Measurements from ENCODE around the gene VAV2. TPM values are rescaled to one million over a fixed set of nuclear protein-coding genes. Genes with fewer than 3 reads are reported as not detected.

The VAV2 gene
- total RNA-seq, 4 donors from 2014 or later: 15.0 to 25.7 (median 20.5) TPM

- Histone ChIP-seq H3K4me1 (peaks cover 15 to 16% of the 10 kb centered on the region in 2 donors), H3K27ac (no peak overlapping the region), H3K9me3 (no peaks in the 10 kb centered on the region), H3K4me3 (replicated peaks in 1 of 3) (no peak overlapping the region), H3K36me3 (no peaks in the 10 kb centered on the region), H3K27me3 (no peaks in the 10 kb centered on the region)
- intact Hi-C loops (cut with DNase I): no loop called here
- TF ChIP-seq POLR2A (IDR thresholded peaks at IDR 0.05) (no peak), CTCF (IDR thresholded peaks at IDR 0.05) (no peak)
- WGBS, 2 donors: 88 to 91% methylated on average over 16 to 18 of the region's 21 CpGs
- no peak for DNase-seq
These were observed 258.2 kb downstream of the VAV2 start for GRCh38 chr9:133733796-133734533.

GRCh38 chr9:133733421-133733795, 258.7 kb downstream of the VAV2 start:
- no peak for DNase-seq
- peaks cover 15 to 16% of the 10 kb centered on the region in 2 donors for H3K4me1 ChIP-seq
- H3K27me3 ChIP-seq: no peaks in the 10 kb centered on the region
- H3K27ac ChIP-seq: no peak overlapping the region
- intact Hi-C loops (cut with DNase I): no loop called here
- H3K36me3 ChIP-seq: no peaks in the 10 kb centered on the region
- TF ChIP-seq CTCF (IDR thresholded peaks at IDR 0.05) (no peak), POLR2A (IDR thresholded peaks at IDR 0.05) (no peak)
- no peak overlapping the region for H3K4me3 ChIP-seq (replicated peaks in 1 of 3)
- H3K9me3 ChIP-seq: no peaks in the 10 kb centered on the region
- 89% methylated on average over 4 of the region's 4 CpGs for WGBS, 2 donors

GRCh38 chr9:133732639-133733408, 259.3 kb downstream of the VAV2 start:
- H3K27me3 ChIP-seq: no peaks in the 10 kb centered on the region
- TF ChIP-seq CTCF (IDR thresholded peaks at IDR 0.05) (no peak), POLR2A (IDR thresholded peaks at IDR 0.05) (no peak)
- 80% methylated on average over 10 of the region's 10 CpGs for WGBS, 2 donors
- no peak overlapping the region for H3K27ac ChIP-seq
- no peak overlapping the region for H3K4me3 ChIP-seq (replicated peaks in 1 of 3)
- no peaks in the 10 kb centered on the region for H3K36me3 ChIP-seq
- peaks cover 10 to 11% of the 10 kb centered on the region in 2 donors for H3K4me1 ChIP-seq
- DNase-seq: no peak
- H3K9me3 ChIP-seq: no peaks in the 10 kb centered on the region
- intact Hi-C loops (cut with DNase I): no loop called here

GRCh38 chr9:133731876-133732638, 260.1 kb downstream of the VAV2 start:
- intact Hi-C loops (cut with DNase I): no loop called here
- H3K9me3 ChIP-seq: no peaks in the 10 kb centered on the region
- no peak for DNase-seq
- no peak for TF ChIP-seq POLR2A (IDR thresholded peaks at IDR 0.05)
- TF ChIP-seq CTCF (IDR thresholded peaks at IDR 0.05): no peak
- 76 to 79% methylated on average over 19 to 20 of the region's 30 CpGs for WGBS, 2 donors
- H3K36me3 ChIP-seq: no peaks in the 10 kb centered on the region
- no peak overlapping the region for H3K4me3 ChIP-seq (replicated peaks in 1 of 3)
- H3K27ac ChIP-seq: no peak overlapping the region
- H3K27me3 ChIP-seq: no peaks in the 10 kb centered on the region
- H3K4me1 ChIP-seq: peaks cover 2 to 4% of the 10 kb centered on the region in 2 donors
